Measurements from ENCODE around the gene TNRC6A. TPM values are rescaled to one million over a fixed set of nuclear protein-coding genes. Genes with fewer than 3 reads are reported as not detected.

The TNRC6A gene
- total and polyA plus RNA-seq, 2 of the 13 experiments (the other 11 are each of a cell fraction or from before 2014, with no cell fraction given): 30.9 to 43.6 TPM

- TF ChIP-seq, protein P1, sequence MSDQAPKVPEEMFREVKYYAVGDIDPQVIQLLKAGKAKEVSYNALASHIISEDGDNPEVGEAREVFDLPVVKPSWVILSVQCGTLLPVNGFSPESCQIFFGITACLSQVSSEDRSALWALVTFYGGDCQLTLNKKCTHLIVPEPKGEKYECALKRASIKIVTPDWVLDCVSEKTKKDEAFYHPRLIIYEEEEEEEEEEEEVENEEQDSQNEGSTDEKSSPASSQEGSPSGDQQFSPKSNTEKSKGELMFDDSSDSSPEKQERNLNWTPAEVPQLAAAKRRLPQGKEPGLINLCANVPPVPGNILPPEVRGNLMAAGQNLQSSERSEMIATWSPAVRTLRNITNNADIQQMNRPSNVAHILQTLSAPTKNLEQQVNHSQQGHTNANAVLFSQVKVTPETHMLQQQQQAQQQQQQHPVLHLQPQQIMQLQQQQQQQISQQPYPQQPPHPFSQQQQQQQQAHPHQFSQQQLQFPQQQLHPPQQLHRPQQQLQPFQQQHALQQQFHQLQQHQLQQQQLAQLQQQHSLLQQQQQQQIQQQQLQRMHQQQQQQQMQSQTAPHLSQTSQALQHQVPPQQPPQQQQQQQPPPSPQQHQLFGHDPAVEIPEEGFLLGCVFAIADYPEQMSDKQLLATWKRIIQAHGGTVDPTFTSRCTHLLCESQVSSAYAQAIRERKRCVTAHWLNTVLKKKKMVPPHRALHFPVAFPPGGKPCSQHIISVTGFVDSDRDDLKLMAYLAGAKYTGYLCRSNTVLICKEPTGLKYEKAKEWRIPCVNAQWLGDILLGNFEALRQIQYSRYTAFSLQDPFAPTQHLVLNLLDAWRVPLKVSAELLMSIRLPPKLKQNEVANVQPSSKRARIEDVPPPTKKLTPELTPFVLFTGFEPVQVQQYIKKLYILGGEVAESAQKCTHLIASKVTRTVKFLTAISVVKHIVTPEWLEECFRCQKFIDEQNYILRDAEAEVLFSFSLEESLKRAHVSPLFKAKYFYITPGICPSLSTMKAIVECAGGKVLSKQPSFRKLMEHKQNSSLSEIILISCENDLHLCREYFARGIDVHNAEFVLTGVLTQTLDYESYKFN (CRISPR knock-in tag; conservative IDR thresholded peaks at IDR 0.05): peak; percentile 90
- TF ChIP-seq KAT8 (CRISPR knock-in tag; IDR thresholded peaks at IDR 0.05) (peak; percentile 50; the same call in 1 of the 2 replicates), ONECUT2 (CRISPR knock-in tag; IDR thresholded peaks at IDR 0.05) (0 out of 2 replicates have a peak, but pooled peaks have one; percentile 18), ZBTB33 (CRISPR knock-in tag; IDR thresholded peaks at IDR 0.05) (no peak), NCOA2 (CRISPR knock-in tag; IDR thresholded peaks at IDR 0.05) (peak; percentile 55), HNF4G (IDR thresholded peaks at IDR 0.05; ENCODE audit: borderline replicate concordance, low read depth, low read length) (peak; percentile 40; the same call in 1 of the 2 replicates), HNF4G (CRISPR knock-in tag; IDR thresholded peaks at IDR 0.05; ENCODE audit: borderline replicate concordance, low read depth) (no peak), ZNF280B (CRISPR knock-in tag; IDR thresholded peaks at IDR 0.05; ENCODE audit: borderline replicate concordance) (no peak), NFE2L2 (IDR thresholded peaks at IDR 0.05; ENCODE audit: low read length) (peak; percentile 89), ZNF10 (CRISPR knock-in tag; IDR thresholded peaks at IDR 0.05; ENCODE audit: borderline replicate concordance, low read depth) (no peak), HDAC1 (CRISPR knock-in tag; IDR thresholded peaks at IDR 0.05) (peak; percentile 57; the same call in 1 of the 2 replicates), KDM1A (CRISPR knock-in tag; IDR thresholded peaks at IDR 0.05) (no peak), SETDB1 (CRISPR knock-in tag; IDR thresholded peaks at IDR 0.05; ENCODE audit: borderline replicate concordance) (no peak), EP300 (IDR thresholded peaks at IDR 0.05; ENCODE audit: low read depth in 2 of 2, low read length in 2 of 2) (peak in 1 of 2 experiments; percentile 61; a peak in 1 of 4 replicates), EP300 (CRISPR knock-in tag; IDR thresholded peaks at IDR 0.05; ENCODE audit: borderline replicate concordance) (no peak), SUZ12 (IDR thresholded peaks at IDR 0.05; ENCODE audit: low read depth, low read length) (no peak), MED1 (CRISPR knock-in tag; IDR thresholded peaks at IDR 0.05) (peak; percentile 56)
- TF ChIP-seq, protein P2, sequence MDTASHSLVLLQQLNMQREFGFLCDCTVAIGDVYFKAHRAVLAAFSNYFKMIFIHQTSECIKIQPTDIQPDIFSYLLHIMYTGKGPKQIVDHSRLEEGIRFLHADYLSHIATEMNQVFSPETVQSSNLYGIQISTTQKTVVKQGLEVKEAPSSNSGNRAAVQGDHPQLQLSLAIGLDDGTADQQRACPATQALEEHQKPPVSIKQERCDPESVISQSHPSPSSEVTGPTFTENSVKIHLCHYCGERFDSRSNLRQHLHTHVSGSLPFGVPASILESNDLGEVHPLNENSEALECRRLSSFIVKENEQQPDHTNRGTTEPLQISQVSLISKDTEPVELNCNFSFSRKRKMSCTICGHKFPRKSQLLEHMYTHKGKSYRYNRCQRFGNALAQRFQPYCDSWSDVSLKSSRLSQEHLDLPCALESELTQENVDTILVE (CRISPR knock-in tag; IDR thresholded peaks at IDR 0.05): no peak
- TF ChIP-seq, protein P3, sequence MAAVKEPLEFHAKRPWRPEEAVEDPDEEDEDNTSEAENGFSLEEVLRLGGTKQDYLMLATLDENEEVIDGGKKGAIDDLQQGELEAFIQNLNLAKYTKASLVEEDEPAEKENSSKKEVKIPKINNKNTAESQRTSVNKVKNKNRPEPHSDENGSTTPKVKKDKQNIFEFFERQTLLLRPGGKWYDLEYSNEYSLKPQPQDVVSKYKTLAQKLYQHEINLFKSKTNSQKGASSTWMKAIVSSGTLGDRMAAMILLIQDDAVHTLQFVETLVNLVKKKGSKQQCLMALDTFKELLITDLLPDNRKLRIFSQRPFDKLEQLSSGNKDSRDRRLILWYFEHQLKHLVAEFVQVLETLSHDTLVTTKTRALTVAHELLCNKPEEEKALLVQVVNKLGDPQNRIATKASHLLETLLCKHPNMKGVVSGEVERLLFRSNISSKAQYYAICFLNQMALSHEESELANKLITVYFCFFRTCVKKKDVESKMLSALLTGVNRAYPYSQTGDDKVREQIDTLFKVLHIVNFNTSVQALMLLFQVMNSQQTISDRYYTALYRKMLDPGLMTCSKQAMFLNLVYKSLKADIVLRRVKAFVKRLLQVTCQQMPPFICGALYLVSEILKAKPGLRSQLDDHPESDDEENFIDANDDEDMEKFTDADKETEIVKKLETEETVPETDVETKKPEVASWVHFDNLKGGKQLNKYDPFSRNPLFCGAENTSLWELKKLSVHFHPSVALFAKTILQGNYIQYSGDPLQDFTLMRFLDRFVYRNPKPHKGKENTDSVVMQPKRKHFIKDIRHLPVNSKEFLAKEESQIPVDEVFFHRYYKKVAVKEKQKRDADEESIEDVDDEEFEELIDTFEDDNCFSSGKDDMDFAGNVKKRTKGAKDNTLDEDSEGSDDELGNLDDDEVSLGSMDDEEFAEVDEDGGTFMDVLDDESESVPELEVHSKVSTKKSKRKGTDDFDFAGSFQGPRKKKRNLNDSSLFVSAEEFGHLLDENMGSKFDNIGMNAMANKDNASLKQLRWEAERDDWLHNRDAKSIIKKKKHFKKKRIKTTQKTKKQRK (IDR thresholded peaks at IDR 0.05; ENCODE audit: low read length): no peak
These were observed 8.0 kb downstream of the TNRC6A start (continued) for GRCh38 chr16:24737391-24737871.
